ENCODE data around the gene TSPAN9.
A peak's percentile ranks its signal among the peaks of the same experiment; 100 is the strongest.

The TSPAN9 gene

DNA sequence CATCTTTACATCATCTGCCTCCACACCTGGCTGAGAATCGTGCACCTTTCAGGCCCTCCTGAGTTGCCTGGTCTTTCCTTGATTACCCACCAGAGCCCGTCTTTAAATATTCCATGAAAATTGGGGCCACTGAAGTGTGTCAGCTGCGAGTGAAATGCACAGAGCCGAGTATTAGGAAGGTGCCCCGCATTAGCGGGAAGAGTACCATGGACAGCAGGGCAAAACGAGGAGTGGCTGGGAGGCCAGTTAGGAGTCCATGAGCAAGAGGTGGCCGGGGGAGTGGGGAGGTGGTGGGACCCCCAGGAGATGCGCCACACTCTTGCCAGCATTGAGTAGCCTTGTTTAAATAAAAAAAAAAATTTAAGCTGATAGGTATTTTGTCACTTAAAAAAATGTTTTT is 99.6 kb downstream of the TSPAN9 start:
- peaks cover 29% of the 10 kb centered on the region for H3K4me1 Mint-ChIP-seq
- H3K27me3 Mint-ChIP-seq (ENCODE audit: low read depth), result peaks cover 5% of the 10 kb centered on the region
- no peak overlapping the region for H3K27ac Mint-ChIP-seq

DNA sequence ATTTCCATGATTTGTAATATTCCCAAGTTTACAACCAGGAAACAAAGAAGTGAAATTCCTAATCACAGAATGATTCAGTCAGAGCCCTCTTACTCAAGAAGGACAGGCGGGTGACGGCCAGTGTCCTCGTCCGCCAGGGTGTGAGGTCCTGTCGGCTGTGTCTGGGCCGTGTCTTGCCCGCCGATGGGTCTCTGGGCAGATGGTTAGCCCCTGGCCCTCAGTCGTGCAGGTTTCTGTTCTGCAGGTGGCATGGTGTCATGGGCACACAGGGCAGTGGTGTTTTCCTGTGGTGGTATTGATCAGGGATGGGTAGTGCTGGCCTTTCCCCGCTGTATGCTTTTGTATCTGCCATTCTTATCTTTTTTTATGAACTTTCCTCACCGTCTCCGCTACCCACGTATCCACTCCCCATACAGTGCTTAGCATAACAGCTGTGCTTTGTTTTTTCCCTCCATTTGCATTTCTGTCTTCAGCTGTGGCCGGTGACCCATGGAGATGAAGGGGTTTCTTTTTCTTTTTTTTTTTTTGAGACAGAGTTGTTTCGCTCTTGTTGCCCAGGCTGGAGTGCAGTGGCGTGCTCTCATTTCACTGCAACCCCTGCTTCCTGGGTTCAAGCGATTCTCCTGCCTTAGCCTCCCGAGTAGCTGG is 100.7 kb downstream of the TSPAN9 start:
- no peaks in the 10 kb centered on the region for H3K27me3 Mint-ChIP-seq (ENCODE audit: low read depth)
- no peak overlapping the region for H3K4me3 Mint-ChIP-seq
- H3K36me3 Mint-ChIP-seq (ENCODE audit: low read depth), result no peaks in the 10 kb centered on the region

More for the DNA sequence above, 99.6 kb downstream of the TSPAN9 start:
- Mint-ChIP-seq H3K9me3 (no peaks in the 10 kb centered on the region), H3K36me3 (ENCODE audit: low read depth) (no peaks in the 10 kb centered on the region), H3K4me3 (no peak overlapping the region)
- TF ChIP-seq, protein P1, sequence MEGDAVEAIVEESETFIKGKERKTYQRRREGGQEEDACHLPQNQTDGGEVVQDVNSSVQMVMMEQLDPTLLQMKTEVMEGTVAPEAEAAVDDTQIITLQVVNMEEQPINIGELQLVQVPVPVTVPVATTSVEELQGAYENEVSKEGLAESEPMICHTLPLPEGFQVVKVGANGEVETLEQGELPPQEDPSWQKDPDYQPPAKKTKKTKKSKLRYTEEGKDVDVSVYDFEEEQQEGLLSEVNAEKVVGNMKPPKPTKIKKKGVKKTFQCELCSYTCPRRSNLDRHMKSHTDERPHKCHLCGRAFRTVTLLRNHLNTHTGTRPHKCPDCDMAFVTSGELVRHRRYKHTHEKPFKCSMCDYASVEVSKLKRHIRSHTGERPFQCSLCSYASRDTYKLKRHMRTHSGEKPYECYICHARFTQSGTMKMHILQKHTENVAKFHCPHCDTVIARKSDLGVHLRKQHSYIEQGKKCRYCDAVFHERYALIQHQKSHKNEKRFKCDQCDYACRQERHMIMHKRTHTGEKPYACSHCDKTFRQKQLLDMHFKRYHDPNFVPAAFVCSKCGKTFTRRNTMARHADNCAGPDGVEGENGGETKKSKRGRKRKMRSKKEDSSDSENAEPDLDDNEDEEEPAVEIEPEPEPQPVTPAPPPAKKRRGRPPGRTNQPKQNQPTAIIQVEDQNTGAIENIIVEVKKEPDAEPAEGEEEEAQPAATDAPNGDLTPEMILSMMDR (IDR thresholded peaks at IDR 0.05; ENCODE audit: unreplicated experiment in 3 of 3), result no peak

DNA sequence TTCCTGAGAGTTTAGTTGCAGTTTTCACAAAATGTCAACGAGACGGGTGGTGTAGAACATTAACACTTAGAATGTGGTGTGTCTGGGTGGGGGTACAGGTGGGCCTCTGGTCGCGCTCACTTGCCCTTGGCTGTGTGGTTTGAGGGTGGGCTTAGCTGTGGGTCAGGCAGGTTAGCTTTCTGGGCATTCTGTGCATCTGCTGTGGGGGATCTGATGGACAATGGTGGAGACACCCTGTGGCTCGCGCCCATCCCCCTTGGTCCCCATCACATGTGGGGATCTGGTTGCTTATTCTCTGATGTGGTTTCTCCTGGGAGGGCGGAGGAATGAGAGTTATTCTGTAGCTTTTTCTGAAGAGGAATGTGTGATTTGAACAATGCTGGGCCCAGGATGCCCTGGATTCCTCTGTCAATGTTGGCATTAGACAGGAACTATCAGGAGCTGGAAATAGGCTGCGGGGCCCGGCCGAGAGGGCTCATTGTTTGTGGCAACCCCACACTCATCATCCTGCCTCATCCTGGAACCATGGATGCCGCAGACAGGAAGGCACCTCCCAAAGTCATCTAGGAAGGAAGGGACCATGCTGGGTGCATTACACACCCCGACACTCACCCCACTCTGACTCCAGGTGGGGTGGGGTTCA is 101.6 kb downstream of the TSPAN9 start:
- H3K27ac Mint-ChIP-seq, result peak overlapping the region in 1 of 3 experiments; percentile 15
- peaks cover 28% of the 10 kb centered on the region for H3K4me1 Mint-ChIP-seq
- H3K4me3 Mint-ChIP-seq, result no peak overlapping the region
- H3K27me3 Mint-ChIP-seq (ENCODE audit: low read depth), result no peaks in the 10 kb centered on the region
- TF ChIP-seq, protein P1 (IDR thresholded peaks at IDR 0.05; ENCODE audit: unreplicated experiment in 3 of 3), result no peak
- H3K9me3 Mint-ChIP-seq, result no peaks in the 10 kb centered on the region
- no peaks in the 10 kb centered on the region for H3K36me3 Mint-ChIP-seq (ENCODE audit: low read depth)

More for the DNA sequence above, 100.7 kb downstream of the TSPAN9 start:
- Mint-ChIP-seq H3K4me1 (peaks cover 29% of the 10 kb centered on the region), H3K9me3 (no peaks in the 10 kb centered on the region), H3K27ac (peak overlapping the region in 1 of 3 experiments; percentile 39)
- TF ChIP-seq, protein P1 (IDR thresholded peaks at IDR 0.05; ENCODE audit: unreplicated experiment in 3 of 3), result no peak

DNA sequence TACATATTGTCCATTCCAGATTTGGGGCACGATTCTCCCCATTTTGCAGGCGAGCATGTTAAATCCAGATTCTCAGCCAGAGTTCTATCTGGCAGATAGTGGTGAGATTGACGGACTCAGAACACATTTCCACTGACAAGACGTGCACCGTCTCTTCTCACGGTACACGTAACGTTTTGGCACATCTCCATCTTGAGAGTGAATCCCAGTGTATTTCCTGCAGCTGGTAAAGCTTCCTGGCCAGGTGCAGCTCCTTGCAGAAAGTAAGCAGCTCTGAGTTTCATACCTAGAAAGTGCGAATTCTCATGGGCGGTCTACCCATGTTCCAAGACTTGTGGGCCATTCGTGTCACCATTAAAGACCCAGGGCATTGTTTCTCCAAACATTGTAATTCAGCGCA is 102.6 kb downstream of the TSPAN9 start:
- Mint-ChIP-seq H3K27ac (no peak overlapping the region), H3K27me3 (ENCODE audit: low read depth) (no peaks in the 10 kb centered on the region), H3K4me3 (no peak overlapping the region)

DNA sequence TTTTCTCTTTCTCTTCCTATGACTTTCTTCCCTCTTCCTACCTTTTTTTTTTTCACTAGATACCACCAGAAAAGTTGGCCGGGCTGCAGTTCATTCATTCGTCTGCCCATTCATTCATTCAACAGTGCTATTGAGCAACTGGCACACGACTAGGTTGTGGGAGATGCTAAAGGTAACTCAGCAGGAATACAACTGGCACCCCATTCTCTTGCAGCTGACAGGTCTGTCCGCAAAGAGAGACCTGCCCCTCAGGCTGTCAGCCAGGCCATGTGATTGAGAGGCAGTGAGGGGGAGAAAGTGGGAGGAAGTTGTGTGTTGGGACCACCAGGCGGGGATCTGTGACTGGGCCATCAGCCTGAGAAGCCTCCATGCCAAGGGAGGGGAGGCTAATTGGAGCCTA is 105.2 kb downstream of the TSPAN9 start:
- Mint-ChIP-seq H3K27me3 (ENCODE audit: low read depth) (no peaks in the 10 kb centered on the region), H3K36me3 (ENCODE audit: low read depth) (no peaks in the 10 kb centered on the region), H3K4me3 (no peak overlapping the region), H3K4me1 (peaks cover 34% of the 10 kb centered on the region), H3K9me3 (no peaks in the 10 kb centered on the region), H3K27ac (no peak overlapping the region)
- TF ChIP-seq, protein P1 (IDR thresholded peaks at IDR 0.05; ENCODE audit: unreplicated experiment in 3 of 3), result no peak

More for the DNA sequence above, 102.6 kb downstream of the TSPAN9 start:
- TF ChIP-seq, protein P1 (IDR thresholded peaks at IDR 0.05; ENCODE audit: unreplicated experiment in 3 of 3), result no peak
- Mint-ChIP-seq H3K9me3 (no peaks in the 10 kb centered on the region), H3K36me3 (ENCODE audit: low read depth) (no peaks in the 10 kb centered on the region), H3K4me1 (peaks cover 25% of the 10 kb centered on the region)

DNA sequence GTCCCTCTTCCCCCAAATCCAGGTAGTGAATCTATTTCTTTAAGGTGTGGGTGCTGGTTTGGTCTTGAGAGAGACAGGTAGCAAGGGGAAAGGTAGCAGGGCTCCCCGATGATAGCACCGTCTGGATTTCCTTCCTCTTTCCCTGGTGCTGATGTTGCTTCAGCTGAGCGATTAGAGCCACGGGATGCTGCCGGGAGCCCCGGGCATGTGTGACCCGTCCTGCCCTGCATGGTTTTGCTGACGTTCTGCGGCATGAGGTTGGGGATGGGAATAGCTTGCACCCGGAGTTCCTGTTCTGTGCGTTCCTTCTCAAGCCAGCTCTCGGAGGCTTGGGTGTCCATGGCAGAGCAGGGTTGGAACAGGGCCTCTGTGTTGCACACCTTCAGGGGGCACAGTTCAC is 107.3 kb downstream of the TSPAN9 start:
- Mint-ChIP-seq H3K9me3 (no peaks in the 10 kb centered on the region), H3K4me1 (peaks cover 16% of the 10 kb centered on the region), H3K36me3 (ENCODE audit: low read depth) (no peaks in the 10 kb centered on the region)

More for the DNA sequence above, 107.3 kb downstream of the TSPAN9 start:
- Mint-ChIP-seq H3K27ac (no peak overlapping the region), H3K27me3 (ENCODE audit: low read depth) (no peaks in the 10 kb centered on the region), H3K4me3 (no peak overlapping the region)
- TF ChIP-seq, protein P1 (IDR thresholded peaks at IDR 0.05; ENCODE audit: unreplicated experiment in 3 of 3), result no peak
